Lung (tissue), 12 donors: Measurements from ENCODE around the gene C1orf210. TPM values are rescaled to one million over a fixed set of nuclear protein-coding genes. Genes with fewer than 3 reads are reported as not detected.

Experiments used
- ATAC-seq: fragments of 200-7000 bp; cut with Tn5 transposase; one replicate; pipeline ENCODE4 v1.9.1; 2020; ENCODE audit warnings: moderate number of reproducible peaks; ENCODE audit not compliant: insufficient read depth, low FRiP score
- DNase-seq, 3 donors: peaks; one replicate each; pipeline ENCODE4 v3.0.0-alpha.2; 2013 to 2017
- H3K27ac ChIP-seq, 2 donors: one replicate each; pipeline ENCODE4 v1.5.1; 2013; ENCODE audit warnings: mild to moderate bottlenecking in 2 of 2, moderate library complexity in 2 of 2, control low read depth in 1 of 2, inconsistent platforms in 1 of 2, low read depth in 1 of 2, low read length in 1 of 2
- H3K27me3 ChIP-seq, 3 donors: one replicate each; pipeline ENCODE4 v1.5.1; 2013; ENCODE audit warnings: low read length in 2 of 3; ENCODE audit not compliant: control insufficient read depth in 3 of 3, insufficient read depth in 3 of 3
- H3K36me3 ChIP-seq, 4 donors: one replicate each; pipeline ENCODE4 v1.5.1; 2013; ENCODE audit warnings: low read length in 4 of 4, mild to moderate bottlenecking in 1 of 4, moderate library complexity in 1 of 4; ENCODE audit not compliant: control insufficient read depth in 4 of 4, insufficient read depth in 4 of 4
- H3K4me1 ChIP-seq, 5 donors: one replicate each; pipeline ENCODE4 v1.5.1; 2013; ENCODE audit warnings: low read length in 5 of 5, mild to moderate bottlenecking in 2 of 5, moderate library complexity in 1 of 5; ENCODE audit not compliant: control insufficient read depth in 5 of 5, insufficient read depth in 5 of 5
- H3K4me3 ChIP-seq: one replicate; pipeline ENCODE4 v1.5.1; 2013; ENCODE audit warnings: mild to moderate bottlenecking, control low read depth, moderate library complexity
- H3K9ac ChIP-seq, 2 donors: one replicate each; pipeline ENCODE4 v1.5.1; 2013; ENCODE audit warnings: low read length in 2 of 2, control low read depth in 1 of 2; ENCODE audit not compliant: insufficient read depth in 1 of 2
- H3K9me3 ChIP-seq, 4 donors: one replicate each; pipeline ENCODE4 v1.5.1; 2013; ENCODE audit warnings: low read length in 3 of 4, mild to moderate bottlenecking in 1 of 4, moderate library complexity in 1 of 4; ENCODE audit not compliant: control insufficient read depth in 4 of 4, insufficient read depth in 3 of 4
- WGBS, 2 donors: extraction: QIAGEN DNeasy Blood & Tissue Kit; methylation state at CpG; one replicate each; pipeline ENCODE4 v1.1.7; 2013; 5-methylcytosine and 5-hydroxymethylcytosine counted together
- polyA plus RNA-seq, 2 donors: library from polyadenylated mRNA; stranded (reverse); fragments of 200-250 nt; gene quantifications; one replicate each; pipeline ENCODE4 v1.2.1, GENCODE V29; 2013
- total RNA-seq, 2 donors: library from RNA; depleted of rRNA in 1 of 2; stranded (reverse); fragments of >200 nt in 1 of 2; gene quantifications; one replicate each; pipeline ENCODE4 v1.2.1, GENCODE V29; 2014 to 2021
- TF ChIP-seq, protein P1 (sequence below): IDR thresholded peaks from 2 replicates; pipeline ENCODE4 v1.5.1; 2012; ENCODE audit warnings: mild to moderate bottlenecking; ENCODE audit errors: control extremely low read depth, extremely low read depth
- donor health status: control.
- donor health status: control.
- donor health status: Bipolar disorder and iron deficiency.
- donor health status: healthy.
- donor health status: DM: yes; HTN: yes; CAD: no.

Gene C1orf210
- total and polyA plus RNA-seq, 4 donors: 10.4 to 25.9 (median 21.0) TPM

GRCh38 chr1:43238991-43239469 lies 46.4 kb downstream of the C1orf210 start:
- peaks cover 0 to 6% (median 3%) of the 10 kb centered on the region in 5 donors for H3K4me1 ChIP-seq
- ATAC-seq (no peak), DNase-seq (no peak)
- no peak overlapping the region for H3K27ac ChIP-seq
- H3K27me3 ChIP-seq: no peaks in the 10 kb centered on the region
- H3K36me3 ChIP-seq: no peaks in the 10 kb centered on the region
- TF ChIP-seq, protein P1, sequence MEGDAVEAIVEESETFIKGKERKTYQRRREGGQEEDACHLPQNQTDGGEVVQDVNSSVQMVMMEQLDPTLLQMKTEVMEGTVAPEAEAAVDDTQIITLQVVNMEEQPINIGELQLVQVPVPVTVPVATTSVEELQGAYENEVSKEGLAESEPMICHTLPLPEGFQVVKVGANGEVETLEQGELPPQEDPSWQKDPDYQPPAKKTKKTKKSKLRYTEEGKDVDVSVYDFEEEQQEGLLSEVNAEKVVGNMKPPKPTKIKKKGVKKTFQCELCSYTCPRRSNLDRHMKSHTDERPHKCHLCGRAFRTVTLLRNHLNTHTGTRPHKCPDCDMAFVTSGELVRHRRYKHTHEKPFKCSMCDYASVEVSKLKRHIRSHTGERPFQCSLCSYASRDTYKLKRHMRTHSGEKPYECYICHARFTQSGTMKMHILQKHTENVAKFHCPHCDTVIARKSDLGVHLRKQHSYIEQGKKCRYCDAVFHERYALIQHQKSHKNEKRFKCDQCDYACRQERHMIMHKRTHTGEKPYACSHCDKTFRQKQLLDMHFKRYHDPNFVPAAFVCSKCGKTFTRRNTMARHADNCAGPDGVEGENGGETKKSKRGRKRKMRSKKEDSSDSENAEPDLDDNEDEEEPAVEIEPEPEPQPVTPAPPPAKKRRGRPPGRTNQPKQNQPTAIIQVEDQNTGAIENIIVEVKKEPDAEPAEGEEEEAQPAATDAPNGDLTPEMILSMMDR: no peak
- no peak overlapping the region for H3K9ac ChIP-seq
- WGBS, 2 donors: 59 to 68% methylated on average over 3 of the region's 3 CpGs
- no peaks in the 10 kb centered on the region for H3K9me3 ChIP-seq
- H3K4me3 ChIP-seq: no peak overlapping the region

DNA sequence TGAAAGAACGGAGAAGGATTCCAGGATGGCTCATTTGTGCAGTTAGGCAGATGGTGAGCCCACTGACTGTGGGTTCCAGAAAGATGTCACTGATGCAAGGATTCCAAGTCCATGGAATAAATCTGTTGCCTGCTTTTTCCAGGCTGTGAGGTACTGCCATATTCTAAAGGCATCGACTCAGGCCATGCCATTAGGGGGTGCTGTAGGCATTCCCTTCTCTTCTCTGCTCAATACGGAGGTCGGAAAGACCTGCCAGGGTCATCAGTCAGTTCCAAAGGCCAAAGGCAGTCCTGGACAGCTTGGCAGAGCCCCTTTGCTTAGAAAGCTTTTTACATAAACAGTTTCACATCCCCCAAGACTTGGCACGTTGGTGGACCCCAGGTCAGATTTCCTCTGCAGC lies 47.3 kb downstream of the C1orf210 start:
- Histone ChIP-seq H3K27me3 (no peaks in the 10 kb centered on the region), H3K4me1 (peaks cover 0 to 6% (median 3%) of the 10 kb centered on the region in 5 donors), H3K9me3 (no peaks in the 10 kb centered on the region), H3K27ac (no peak overlapping the region), H3K36me3 (no peaks in the 10 kb centered on the region), H3K4me3 (no peak overlapping the region), H3K9ac (no peak overlapping the region)
- 10 to 15% methylated on average over 5 of the region's 5 CpGs for WGBS, 2 donors
- ATAC-seq: peak; percentile 54
- TF ChIP-seq, protein P1: peak; percentile 66
- DNase-seq: peak; percentile 59 to 80 (median 70)

- TF ChIP-seq, protein P1: no peak
- H3K27ac ChIP-seq: no peak overlapping the region
- no peaks in the 10 kb centered on the region for H3K9me3 ChIP-seq
- no peaks in the 10 kb centered on the region for H3K27me3 ChIP-seq
- H3K36me3 ChIP-seq: no peaks in the 10 kb centered on the region
- WGBS, 2 donors: 69 to 82% methylated on average over 1 of the region's 1 CpG
- DNase-seq: no peak
- peaks cover 0 to 6% (median 3%) of the 10 kb centered on the region in 5 donors for H3K4me1 ChIP-seq
- no peak overlapping the region for H3K9ac ChIP-seq
- ATAC-seq: no peak
- H3K4me3 ChIP-seq: no peak overlapping the region
Measured at GRCh38 chr1:43237121-43237520, 48.3 kb downstream of the C1orf210 start.
